ENCODE results near the gene SBF2.

DNA sequence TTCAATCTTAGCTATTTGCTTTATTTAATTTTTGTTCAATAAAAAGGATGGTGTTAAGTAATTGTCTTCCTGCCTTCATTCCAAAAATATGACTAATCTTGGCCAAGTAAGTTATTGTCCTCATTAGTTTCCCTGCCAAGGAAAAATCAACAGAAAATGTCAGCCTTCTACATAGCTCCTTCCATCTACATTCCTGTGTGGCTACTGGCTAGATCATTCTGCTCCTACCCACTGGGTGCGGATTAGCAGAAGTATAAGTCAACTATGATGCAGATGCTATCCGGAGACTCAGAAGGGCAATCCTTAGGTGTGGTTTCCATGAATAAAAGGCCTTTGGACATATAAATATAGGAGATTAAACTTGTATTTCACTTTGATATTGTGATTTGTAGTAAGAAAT, 154.4 kb downstream of the SBF2 start:
- TF ChIP-seq, protein P1, sequence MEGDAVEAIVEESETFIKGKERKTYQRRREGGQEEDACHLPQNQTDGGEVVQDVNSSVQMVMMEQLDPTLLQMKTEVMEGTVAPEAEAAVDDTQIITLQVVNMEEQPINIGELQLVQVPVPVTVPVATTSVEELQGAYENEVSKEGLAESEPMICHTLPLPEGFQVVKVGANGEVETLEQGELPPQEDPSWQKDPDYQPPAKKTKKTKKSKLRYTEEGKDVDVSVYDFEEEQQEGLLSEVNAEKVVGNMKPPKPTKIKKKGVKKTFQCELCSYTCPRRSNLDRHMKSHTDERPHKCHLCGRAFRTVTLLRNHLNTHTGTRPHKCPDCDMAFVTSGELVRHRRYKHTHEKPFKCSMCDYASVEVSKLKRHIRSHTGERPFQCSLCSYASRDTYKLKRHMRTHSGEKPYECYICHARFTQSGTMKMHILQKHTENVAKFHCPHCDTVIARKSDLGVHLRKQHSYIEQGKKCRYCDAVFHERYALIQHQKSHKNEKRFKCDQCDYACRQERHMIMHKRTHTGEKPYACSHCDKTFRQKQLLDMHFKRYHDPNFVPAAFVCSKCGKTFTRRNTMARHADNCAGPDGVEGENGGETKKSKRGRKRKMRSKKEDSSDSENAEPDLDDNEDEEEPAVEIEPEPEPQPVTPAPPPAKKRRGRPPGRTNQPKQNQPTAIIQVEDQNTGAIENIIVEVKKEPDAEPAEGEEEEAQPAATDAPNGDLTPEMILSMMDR (IDR thresholded peaks at IDR 0.05) = no peak
- TF ChIP-seq POLR2A (IDR thresholded peaks at IDR 0.05) (no peak), EP300 (IDR thresholded peaks at IDR 0.05) (no peak), POLR2AphosphoS5 (IDR thresholded peaks at IDR 0.05) (no peak)
